Stimulated activated CD8-positive, alpha-beta memory T cell treated with anti-CD3 and anti-CD28 coated beads, Interleukin-2, amount 100 ng/mL, for 48 hours (primary cell): ENCODE results near the gene LAMTOR3.
"Not testable (repeated sequence)": the region's sequence is repeated elsewhere in the genome, so short reads cannot be mapped to it uniquely, and the experiment has no call there.

ENCODE experiments used
- DNase-seq, 2 donors: peaks; one replicate each; pipeline ENCODE4 v3.0.0-alpha.2; 2020; ENCODE audit warnings: low read depth in 2 of 2

Gene LAMTOR3

DNA sequence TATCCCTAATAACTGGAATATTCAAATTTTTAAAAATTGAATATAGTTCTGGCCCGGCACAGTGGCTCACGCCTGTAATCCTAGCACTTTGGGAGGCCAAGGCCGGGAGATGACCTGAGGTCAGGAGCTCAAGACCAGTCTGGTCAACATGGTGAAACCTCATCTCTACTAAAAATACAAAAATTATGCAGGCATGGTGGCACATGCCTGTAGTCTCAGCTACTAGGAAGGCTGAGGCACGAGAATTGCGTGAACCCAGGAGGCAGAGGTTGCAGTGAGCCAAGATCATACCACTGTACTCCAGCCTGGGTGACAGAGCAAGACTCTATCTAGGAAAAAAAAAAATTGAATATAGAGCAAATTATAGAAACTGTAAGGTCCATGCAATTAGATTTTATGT is 64.2 kb downstream of the LAMTOR3 start:
- DNase-seq: not testable (repeated sequence)

DNA sequence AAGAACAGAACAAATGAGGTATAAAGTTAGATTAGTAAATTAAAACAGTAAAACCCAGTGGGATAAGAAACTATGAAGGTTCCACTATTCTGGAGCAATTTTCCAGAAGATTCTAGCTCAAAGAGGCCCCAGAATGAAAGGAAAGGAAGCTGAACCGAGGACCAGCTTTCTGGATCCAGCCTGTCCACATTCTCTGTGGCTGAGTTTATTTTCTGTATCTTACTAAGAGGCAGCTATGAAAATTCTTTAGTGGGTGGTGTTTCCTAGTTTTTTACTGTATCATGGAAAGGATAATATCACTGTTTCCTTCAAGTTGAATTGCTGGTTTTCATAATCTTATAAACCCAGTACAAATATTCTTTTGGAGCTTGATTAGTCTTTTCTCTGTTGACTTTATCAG is 65.8 kb downstream of the LAMTOR3 start:
- no peak for DNase-seq
